Activated T-cell treated with anti-CD3 and anti-CD28 coated beads, Interleukin-2, amount 50 U/mL, for 4 hours (primary cell): Measurements from ENCODE around the gene SLC47A1. TPM values are rescaled to one million over a fixed set of nuclear protein-coding genes. Genes with fewer than 3 reads are reported as not detected.

Source experiments
- ATAC-seq, 2 donors: fragments of 200-7000 bp; cut with Tn5 transposase; one replicate each; pipeline ENCODE4 v1.10.0; 2021
- DNase-seq: peaks from one replicate; pipeline ENCODE4 v3.0.0-alpha.2; 2020
- H3K27me3 Mint-ChIP-seq: one replicate; pipeline ENCODE4 v1.8.0; 2021; ENCODE audit warnings: low read depth, mixed read lengths
- H3K36me3 Mint-ChIP-seq: one replicate; pipeline ENCODE4 v1.8.0; 2022; ENCODE audit warnings: mixed read lengths; ENCODE audit not compliant: insufficient read depth
- H3K4me1 Mint-ChIP-seq: one replicate; pipeline ENCODE4 v1.8.0; 2021; ENCODE audit warnings: low read depth, mixed read lengths
- H3K4me3 Mint-ChIP-seq: one replicate; pipeline ENCODE4 v1.8.0; 2021; ENCODE audit warnings: mild to moderate bottlenecking, moderate library complexity, mixed read lengths
- H3K9me3 Mint-ChIP-seq: one replicate; pipeline ENCODE4 v1.8.0; 2021; ENCODE audit warnings: mixed read lengths
- total RNA-seq, 3 donors: library from RNA; stranded (reverse); gene quantifications; one replicate each; pipeline ENCODE4 v1.2.1, GENCODE V29; 2021

The SLC47A1 gene
- total RNA-seq, 3 donors from 2014 or later = 0.28 to 0.58 (median 0.54) TPM

GRCh38 chr17:19555746-19556145 is 22.1 kb downstream of the SLC47A1 start:
- peaks cover 5% of the 10 kb centered on the region for H3K9me3 Mint-ChIP-seq
- ATAC-seq (no peak), DNase-seq (no peak)
- peaks cover 15% of the 10 kb centered on the region for H3K27me3 Mint-ChIP-seq
- peaks cover 1% of the 10 kb centered on the region for H3K36me3 Mint-ChIP-seq
- H3K4me1 Mint-ChIP-seq = no peaks in the 10 kb centered on the region
- no peak overlapping the region for H3K4me3 Mint-ChIP-seq

GRCh38 chr17:19558946-19559345 is 25.3 kb downstream of the SLC47A1 start:
- Mint-ChIP-seq H3K36me3 (peaks cover 1% of the 10 kb centered on the region), H3K27me3 (peaks cover 17% of the 10 kb centered on the region), H3K9me3 (peaks cover 5% of the 10 kb centered on the region), H3K4me3 (no peak overlapping the region), H3K4me1 (no peaks in the 10 kb centered on the region)
- DNase-seq (no peak), ATAC-seq (no peak)

- DNase-seq (no peak), ATAC-seq (no peak)
- Mint-ChIP-seq H3K9me3 (peaks cover 5% of the 10 kb centered on the region), H3K36me3 (peaks cover 1% of the 10 kb centered on the region), H3K4me1 (no peaks in the 10 kb centered on the region), H3K4me3 (no peak overlapping the region), H3K27me3 (peaks cover 17% of the 10 kb centered on the region)
Observed at GRCh38 chr17:19561697-19562318, 28.2 kb downstream of the SLC47A1 start.

- no peak for ATAC-seq
- no peak for DNase-seq
- peaks cover 6% of the 10 kb centered on the region for H3K27me3 Mint-ChIP-seq
- H3K4me1 Mint-ChIP-seq = no peaks in the 10 kb centered on the region
- no peaks in the 10 kb centered on the region for H3K36me3 Mint-ChIP-seq
- H3K9me3 Mint-ChIP-seq = no peaks in the 10 kb centered on the region
- H3K4me3 Mint-ChIP-seq = no peak overlapping the region
Observed at GRCh38 chr17:19565817-19566575, 32.3 kb downstream of the SLC47A1 start.

- H3K9me3 Mint-ChIP-seq = no peaks in the 10 kb centered on the region
- no peak overlapping the region for H3K4me3 Mint-ChIP-seq
- ATAC-seq (no peak), DNase-seq (no peak)
- no peaks in the 10 kb centered on the region for H3K36me3 Mint-ChIP-seq
- H3K27me3 Mint-ChIP-seq = peaks cover 5% of the 10 kb centered on the region
- H3K4me1 Mint-ChIP-seq = no peaks in the 10 kb centered on the region
Observed at GRCh38 chr17:19567216-19568015, 33.8 kb downstream of the SLC47A1 start.

GRCh38 chr17:19568016-19568350 is 34.3 kb downstream of the SLC47A1 start:
- Mint-ChIP-seq H3K4me1 (no peaks in the 10 kb centered on the region), H3K36me3 (no peaks in the 10 kb centered on the region), H3K4me3 (no peak overlapping the region), H3K27me3 (peaks cover 5% of the 10 kb centered on the region), H3K9me3 (no peaks in the 10 kb centered on the region)
- no peak for DNase-seq
- no peak for ATAC-seq

- Mint-ChIP-seq H3K4me3 (no peak overlapping the region), H3K9me3 (no peaks in the 10 kb centered on the region)
- no peak for DNase-seq
Observed at GRCh38 chr17:19569785-19570543, 36.3 kb downstream of the SLC47A1 start.

GRCh38 chr17:19570544-19571062 is 36.9 kb downstream of the SLC47A1 start:
- DNase-seq (no peak), ATAC-seq (no peak)
- Mint-ChIP-seq H3K4me1 (no peaks in the 10 kb centered on the region), H3K27me3 (peaks cover 14% of the 10 kb centered on the region), H3K9me3 (no peaks in the 10 kb centered on the region), H3K36me3 (no peaks in the 10 kb centered on the region), H3K4me3 (no peak overlapping the region)

More at GRCh38 chr17:19569785-19570543, 36.3 kb downstream of the SLC47A1 start:
- Mint-ChIP-seq H3K36me3 (no peaks in the 10 kb centered on the region), H3K4me1 (no peaks in the 10 kb centered on the region), H3K27me3 (peaks cover 12% of the 10 kb centered on the region)
- ATAC-seq = no peak

- ATAC-seq (no peak), DNase-seq (no peak)
- H3K9me3 Mint-ChIP-seq = no peaks in the 10 kb centered on the region
- H3K4me1 Mint-ChIP-seq = no peaks in the 10 kb centered on the region
- H3K27me3 Mint-ChIP-seq = peaks cover 19% of the 10 kb centered on the region
- H3K36me3 Mint-ChIP-seq = no peaks in the 10 kb centered on the region
- H3K4me3 Mint-ChIP-seq = no peak overlapping the region
Observed at GRCh38 chr17:19573075-19573474, 39.4 kb downstream of the SLC47A1 start.

GRCh38 chr17:19574956-19575355 is 41.3 kb downstream of the SLC47A1 start:
- DNase-seq (no peak), ATAC-seq (no peak)
- no peaks in the 10 kb centered on the region for H3K36me3 Mint-ChIP-seq
- no peak overlapping the region for H3K4me3 Mint-ChIP-seq
- peaks cover 33% of the 10 kb centered on the region for H3K27me3 Mint-ChIP-seq
- H3K9me3 Mint-ChIP-seq = no peaks in the 10 kb centered on the region
- H3K4me1 Mint-ChIP-seq = no peaks in the 10 kb centered on the region

- Mint-ChIP-seq H3K27me3 (peaks cover 48% of the 10 kb centered on the region), H3K36me3 (no peaks in the 10 kb centered on the region), H3K9me3 (no peaks in the 10 kb centered on the region), H3K4me1 (peaks cover 3% of the 10 kb centered on the region), H3K4me3 (no peak overlapping the region)
- no peak for DNase-seq
- ATAC-seq = no peak
Observed at GRCh38 chr17:19578545-19578944, 44.9 kb downstream of the SLC47A1 start.

GRCh38 chr17:19579192-19579761 is 45.6 kb downstream of the SLC47A1 start:
- peaks cover 3% of the 10 kb centered on the region for H3K4me1 Mint-ChIP-seq
- no peak for DNase-seq

GRCh38 chr17:19579867-19580565 is 46.4 kb downstream of the SLC47A1 start:
- Mint-ChIP-seq H3K36me3 (no peaks in the 10 kb centered on the region), H3K4me1 (peaks cover 3% of the 10 kb centered on the region), H3K27me3 (peaks cover 41% of the 10 kb centered on the region), H3K4me3 (no peak overlapping the region), H3K9me3 (no peaks in the 10 kb centered on the region)
- DNase-seq (no peak), ATAC-seq (peak; percentile 55 to 58)

More at GRCh38 chr17:19579192-19579761, 45.6 kb downstream of the SLC47A1 start:
- Mint-ChIP-seq H3K9me3 (no peaks in the 10 kb centered on the region), H3K4me3 (no peak overlapping the region), H3K36me3 (no peaks in the 10 kb centered on the region), H3K27me3 (peaks cover 46% of the 10 kb centered on the region)
- no peak for ATAC-seq
